ENCODE measurements around the gene SHB.
"Not testable (repeated sequence)": the region's sequence is repeated elsewhere in the genome, so short reads cannot be mapped to it uniquely, and the experiment has no call there.

SHB gene

GRCh38 chr9:37911271-37911681 lies 157.8 kb downstream of the SHB start:
- H4K91ac ChIP-seq (ENCODE audit: low read depth, low read length), result no peak overlapping the region
- H3K9ac ChIP-seq (ENCODE audit: low read length), result no peak overlapping the region
- no peak overlapping the region for H4K8ac ChIP-seq (ENCODE audit: low read depth, low read length)
- no peak overlapping the region for H3K14ac ChIP-seq (ENCODE audit: low read length)
- H3K4me2 ChIP-seq (ENCODE audit: low read length), result no peak overlapping the region
- peaks cover 5 to 6% of the 10 kb centered on the region in 2 experiments for H3K4me1 ChIP-seq (ENCODE audit: control insufficient read depth in 1 of 2, insufficient read depth in 2 of 2, low read length in 2 of 2)
- no CpG with 5 or more reads among the region's 6 CpGs for WGBS (ENCODE audit: extremely low coverage, insufficient coverage, insufficient read length)
- H2AK5ac ChIP-seq (ENCODE audit: low read length), result no peak overlapping the region
- no peak for DNase-seq
- H3K18ac ChIP-seq (ENCODE audit: low read length), result no peak overlapping the region
- H3K36me3 ChIP-seq (ENCODE audit: control insufficient read depth in 1 of 2, insufficient read depth in 2 of 2, low read length in 2 of 2), result peaks cover 10 to 13% of the 10 kb centered on the region in 2 experiments
- H3K79me1 ChIP-seq (ENCODE audit: low read length), result peaks cover 2% of the 10 kb centered on the region
- no peak overlapping the region for H3K4ac ChIP-seq (ENCODE audit: low read depth, low read length)
- no peak overlapping the region for H3K23ac ChIP-seq (ENCODE audit: low read length)
- no peak overlapping the region for H4K12ac ChIP-seq (ENCODE audit: low read depth, low read length)
- H2BK5ac ChIP-seq (ENCODE audit: low read depth, low read length, poor library complexity), result no peak overlapping the region
- no peak overlapping the region for H3K4me3 ChIP-seq (ENCODE audit: low read depth, low read length)
- no peak overlapping the region for H3K27ac ChIP-seq (ENCODE audit: low read depth, low read length)
- H3K9me3 ChIP-seq (ENCODE audit: insufficient read depth, low read depth, low read length), result no peaks in the 10 kb centered on the region
- no peak overlapping the region for H2AFZ ChIP-seq (ENCODE audit: insufficient read depth, low read length, poor library complexity)
- H2BK12ac ChIP-seq (ENCODE audit: low read length), result no peak overlapping the region
- H3K27me3 ChIP-seq (ENCODE audit: insufficient read depth, low read length), result no peaks in the 10 kb centered on the region
- H3K79me2 ChIP-seq (ENCODE audit: control insufficient read depth, insufficient read depth, low read length, poor library complexity), result no peaks in the 10 kb centered on the region
- no peak overlapping the region for H2BK120ac ChIP-seq (ENCODE audit: insufficient read depth, low read length, poor library complexity)

DNA sequence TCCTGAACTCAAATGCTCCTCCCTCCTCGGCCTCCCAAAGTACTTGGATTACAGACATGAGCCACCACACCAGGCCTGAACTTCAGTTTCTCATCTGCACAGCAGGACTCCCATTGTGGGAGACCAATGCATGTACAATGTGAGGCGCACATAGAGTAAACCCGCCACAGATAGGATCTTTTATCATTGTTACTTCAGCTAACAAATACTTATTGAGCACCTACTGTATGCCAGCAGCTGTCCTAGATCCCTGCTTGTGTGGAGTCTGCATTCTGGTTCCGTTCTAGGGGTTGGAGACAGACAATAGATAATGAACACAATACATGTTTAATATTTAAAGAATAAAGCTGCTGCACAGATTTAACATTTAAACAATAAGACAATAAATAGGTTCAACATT lies 158.8 kb downstream of the SHB start:
- peaks cover 2% of the 10 kb centered on the region for H3K79me1 ChIP-seq (ENCODE audit: low read length)
- WGBS (ENCODE audit: extremely low coverage, insufficient coverage, insufficient read length), result no CpG with 5 or more reads among the region's 4 CpGs
- no peak overlapping the region for H3K18ac ChIP-seq (ENCODE audit: low read length)
- no peak overlapping the region for H3K4ac ChIP-seq (ENCODE audit: low read depth, low read length)
- no peak overlapping the region for H3K9ac ChIP-seq (ENCODE audit: low read length)
- H2BK120ac ChIP-seq (ENCODE audit: insufficient read depth, low read length, poor library complexity), result no peak overlapping the region
- no peaks in the 10 kb centered on the region for H3K79me2 ChIP-seq (ENCODE audit: control insufficient read depth, insufficient read depth, low read length, poor library complexity)
- no peak overlapping the region for H2BK12ac ChIP-seq (ENCODE audit: low read length)
- no peak overlapping the region for H2AK5ac ChIP-seq (ENCODE audit: low read length)
- H4K8ac ChIP-seq (ENCODE audit: low read depth, low read length), result no peak overlapping the region
- no peak overlapping the region for H3K14ac ChIP-seq (ENCODE audit: low read length)
- no peak overlapping the region for H4K91ac ChIP-seq (ENCODE audit: low read depth, low read length)
- no peak overlapping the region for H2BK5ac ChIP-seq (ENCODE audit: low read depth, low read length, poor library complexity)
- no peaks in the 10 kb centered on the region for H3K27me3 ChIP-seq (ENCODE audit: insufficient read depth, low read length)
- no peak overlapping the region for H4K12ac ChIP-seq (ENCODE audit: low read depth, low read length)
- H3K9me3 ChIP-seq (ENCODE audit: insufficient read depth, low read depth, low read length), result no peaks in the 10 kb centered on the region
- no peak overlapping the region for H3K4me3 ChIP-seq (ENCODE audit: low read depth, low read length)
- no peak overlapping the region for H2AFZ ChIP-seq (ENCODE audit: insufficient read depth, low read length, poor library complexity)
- H3K4me1 ChIP-seq (ENCODE audit: control insufficient read depth in 1 of 2, insufficient read depth in 2 of 2, low read length in 2 of 2), result peaks cover 5 to 6% of the 10 kb centered on the region in 2 experiments
- DNase-seq, result no peak
- no peak overlapping the region for H3K23ac ChIP-seq (ENCODE audit: low read length)
- peaks cover 5 to 8% of the 10 kb centered on the region in 2 experiments for H3K36me3 ChIP-seq (ENCODE audit: control insufficient read depth in 1 of 2, insufficient read depth in 2 of 2, low read length in 2 of 2)
- no peak overlapping the region for H3K4me2 ChIP-seq (ENCODE audit: low read length)
- no peak overlapping the region for H3K27ac ChIP-seq (ENCODE audit: low read depth, low read length)

DNA sequence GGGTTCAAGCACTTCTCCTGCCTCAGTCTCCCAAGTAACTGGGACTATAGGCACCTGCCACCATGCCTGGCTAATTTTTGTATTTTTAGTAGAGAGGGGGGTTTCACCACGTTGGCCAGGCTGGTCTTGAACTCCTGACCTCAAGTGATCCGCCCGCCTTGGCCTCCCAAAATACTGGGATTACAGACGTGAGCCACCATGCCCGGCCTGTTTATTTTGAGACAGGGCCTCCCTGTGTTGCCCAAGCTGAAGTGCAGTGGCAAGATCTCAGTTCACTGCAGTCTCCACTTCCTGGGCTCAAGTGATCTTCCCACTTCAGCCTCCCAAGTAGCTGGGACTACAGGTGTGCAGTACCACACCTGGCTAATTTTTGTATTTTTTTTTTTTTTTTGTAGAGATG lies 159.2 kb downstream of the SHB start:
- H3K79me2 ChIP-seq (ENCODE audit: control insufficient read depth, insufficient read depth, low read length, poor library complexity); H3K9me3 ChIP-seq (ENCODE audit: insufficient read depth, low read depth, low read length); H3K36me3 ChIP-seq (ENCODE audit: control insufficient read depth in 1 of 2, insufficient read depth in 2 of 2, low read length in 2 of 2): not testable (repeated sequence)

DNA sequence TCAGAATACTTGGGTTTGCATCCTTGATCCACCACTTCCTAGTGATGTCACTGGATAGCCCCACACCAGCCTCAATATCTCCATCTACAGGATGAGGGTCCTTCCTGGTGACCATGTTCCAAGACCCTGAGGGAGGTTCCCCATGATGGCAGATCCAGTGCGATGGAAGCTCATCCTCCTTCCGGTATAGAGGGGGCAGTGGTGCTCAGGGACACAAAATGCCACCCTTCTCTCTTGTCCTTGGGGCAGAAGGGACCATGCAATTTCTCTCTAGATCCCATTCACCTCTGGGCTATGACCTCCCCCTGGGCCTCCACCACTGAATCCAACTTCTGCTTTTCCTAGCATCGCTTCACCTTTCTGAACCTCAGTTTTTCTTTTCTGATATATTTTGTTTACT lies 159.7 kb downstream of the SHB start:
- H2AK5ac ChIP-seq (ENCODE audit: low read length), result no peak overlapping the region
- no CpG with 5 or more reads among the region's 3 CpGs for WGBS (ENCODE audit: extremely low coverage, insufficient coverage, insufficient read length)

More for the DNA sequence above, 159.2 kb downstream of the SHB start:
- not testable (repeated sequence) for H2BK5ac ChIP-seq (ENCODE audit: low read depth, low read length, poor library complexity); H3K4ac ChIP-seq (ENCODE audit: low read depth, low read length); H4K12ac ChIP-seq (ENCODE audit: low read depth, low read length); H3K18ac ChIP-seq (ENCODE audit: low read length); H4K91ac ChIP-seq (ENCODE audit: low read depth, low read length); H3K4me3 ChIP-seq (ENCODE audit: low read depth, low read length); H3K14ac ChIP-seq (ENCODE audit: low read length); H3K23ac ChIP-seq (ENCODE audit: low read length); H3K27me3 ChIP-seq (ENCODE audit: insufficient read depth, low read length); H4K8ac ChIP-seq (ENCODE audit: low read depth, low read length); H2BK120ac ChIP-seq (ENCODE audit: insufficient read depth, low read length, poor library complexity); H3K4me1 ChIP-seq (ENCODE audit: control insufficient read depth in 1 of 2, insufficient read depth in 2 of 2, low read length in 2 of 2); H2AFZ ChIP-seq (ENCODE audit: insufficient read depth, low read length, poor library complexity); H2BK12ac ChIP-seq (ENCODE audit: low read length); H2AK5ac ChIP-seq (ENCODE audit: low read length); DNase-seq; H3K9ac ChIP-seq (ENCODE audit: low read length); H3K79me1 ChIP-seq (ENCODE audit: low read length); H3K27ac ChIP-seq (ENCODE audit: low read depth, low read length); H3K4me2 ChIP-seq (ENCODE audit: low read length)
- no CpG with 5 or more reads among the region's 5 CpGs for WGBS (ENCODE audit: extremely low coverage, insufficient coverage, insufficient read length)

More for the DNA sequence above, 159.7 kb downstream of the SHB start:
- Histone ChIP-seq H3K27me3 (ENCODE audit: insufficient read depth, low read length) (no peaks in the 10 kb centered on the region), H4K91ac (ENCODE audit: low read depth, low read length) (no peak overlapping the region), H3K23ac (ENCODE audit: low read length) (no peak overlapping the region), H3K9me3 (ENCODE audit: insufficient read depth, low read depth, low read length) (no peaks in the 10 kb centered on the region), H3K4ac (ENCODE audit: low read depth, low read length) (no peak overlapping the region), H3K27ac (ENCODE audit: low read depth, low read length) (no peak overlapping the region), H2BK120ac (ENCODE audit: insufficient read depth, low read length, poor library complexity) (no peak overlapping the region), H2AFZ (ENCODE audit: insufficient read depth, low read length, poor library complexity) (no peak overlapping the region), H3K9ac (ENCODE audit: low read length) (no peak overlapping the region), H3K4me3 (ENCODE audit: low read depth, low read length) (no peak overlapping the region), H2BK12ac (ENCODE audit: low read length) (no peak overlapping the region), H3K79me2 (ENCODE audit: control insufficient read depth, insufficient read depth, low read length, poor library complexity) (no peaks in the 10 kb centered on the region), H3K18ac (ENCODE audit: low read length) (no peak overlapping the region), H3K4me1 (ENCODE audit: control insufficient read depth in 1 of 2, insufficient read depth in 2 of 2, low read length in 2 of 2) (peaks cover 12% of the 10 kb centered on the region in 2 experiments), H3K4me2 (ENCODE audit: low read length) (no peak overlapping the region), H4K8ac (ENCODE audit: low read depth, low read length) (no peak overlapping the region), H2BK5ac (ENCODE audit: low read depth, low read length, poor library complexity) (no peak overlapping the region), H3K79me1 (ENCODE audit: low read length) (peaks cover 4% of the 10 kb centered on the region), H3K14ac (ENCODE audit: low read length) (no peak overlapping the region), H4K12ac (ENCODE audit: low read depth, low read length) (no peak overlapping the region), H3K36me3 (ENCODE audit: control insufficient read depth in 1 of 2, insufficient read depth in 2 of 2, low read length in 2 of 2) (peaks cover 1 to 5% of the 10 kb centered on the region in 2 experiments)
- no peak for DNase-seq
